ENCODE data around the gene RRAS2.
A peak's percentile ranks its signal among the peaks of the same experiment; 100 is the strongest.

RRAS2 gene

GRCh38 chr11:14314127-14314526 lies 44.9 kb downstream of the RRAS2 start:
- Histone ChIP-seq H3K27me3 (ENCODE audit: insufficient read depth, poor library complexity, severe bottlenecking) (no peaks in the 10 kb centered on the region), H3K36me3 (ENCODE audit: low read depth) (no peaks in the 10 kb centered on the region), H3K27ac (ENCODE audit: poor library complexity, severe bottlenecking) (no peak overlapping the region), H3K4me1 (ENCODE audit: insufficient read depth, poor library complexity, severe bottlenecking) (peaks cover 34% of the 10 kb centered on the region), H3K4me3 (ENCODE audit: severe bottlenecking) (no peak overlapping the region), H3K9me3 (ENCODE audit: severe bottlenecking) (no peaks in the 10 kb centered on the region)
- DNase-seq (ENCODE audit: low spot score), result no peak
- no peak for ATAC-seq (ENCODE audit: low read depth)
- TF ChIP-seq CTCF (IDR thresholded peaks at IDR 0.05; ENCODE audit: poor library complexity, severe bottlenecking), result no peak

GRCh38 chr11:14312736-14313438 lies 46.1 kb downstream of the RRAS2 start:
- Histone ChIP-seq H3K4me1 (ENCODE audit: insufficient read depth, poor library complexity, severe bottlenecking) (peaks cover 35% of the 10 kb centered on the region), H3K4me3 (ENCODE audit: severe bottlenecking) (no peak overlapping the region), H3K36me3 (ENCODE audit: low read depth) (no peaks in the 10 kb centered on the region), H3K9me3 (ENCODE audit: severe bottlenecking) (no peaks in the 10 kb centered on the region), H3K27ac (ENCODE audit: poor library complexity, severe bottlenecking) (no peak overlapping the region), H3K27me3 (ENCODE audit: insufficient read depth, poor library complexity, severe bottlenecking) (no peaks in the 10 kb centered on the region)
- TF ChIP-seq CTCF (IDR thresholded peaks at IDR 0.05; ENCODE audit: poor library complexity, severe bottlenecking), result no peak
- ATAC-seq (ENCODE audit: low read depth) (peak; percentile 41), DNase-seq (ENCODE audit: low spot score) (no peak)

GRCh38 chr11:14310679-14311078 lies 48.3 kb downstream of the RRAS2 start:
- Histone ChIP-seq H3K27ac (ENCODE audit: poor library complexity, severe bottlenecking) (no peak overlapping the region), H3K27me3 (ENCODE audit: insufficient read depth, poor library complexity, severe bottlenecking) (no peaks in the 10 kb centered on the region), H3K4me1 (ENCODE audit: insufficient read depth, poor library complexity, severe bottlenecking) (peaks cover 29% of the 10 kb centered on the region), H3K4me3 (ENCODE audit: severe bottlenecking) (no peak overlapping the region), H3K9me3 (ENCODE audit: severe bottlenecking) (no peaks in the 10 kb centered on the region), H3K36me3 (ENCODE audit: low read depth) (no peaks in the 10 kb centered on the region)
- TF ChIP-seq CTCF (IDR thresholded peaks at IDR 0.05; ENCODE audit: poor library complexity, severe bottlenecking), result no peak
- ATAC-seq (ENCODE audit: low read depth) (peak; percentile 28), DNase-seq (ENCODE audit: low spot score) (no peak)

GRCh38 chr11:14309425-14310192 lies 49.4 kb downstream of the RRAS2 start:
- Histone ChIP-seq H3K4me1 (ENCODE audit: insufficient read depth, poor library complexity, severe bottlenecking) (peaks cover 29% of the 10 kb centered on the region), H3K4me3 (ENCODE audit: severe bottlenecking) (no peak overlapping the region), H3K27me3 (ENCODE audit: insufficient read depth, poor library complexity, severe bottlenecking) (no peaks in the 10 kb centered on the region), H3K27ac (ENCODE audit: poor library complexity, severe bottlenecking) (peak overlapping the region; percentile 31), H3K9me3 (ENCODE audit: severe bottlenecking) (no peaks in the 10 kb centered on the region), H3K36me3 (ENCODE audit: low read depth) (no peaks in the 10 kb centered on the region)
- no peak for TF ChIP-seq CTCF (IDR thresholded peaks at IDR 0.05; ENCODE audit: poor library complexity, severe bottlenecking)
- ATAC-seq (ENCODE audit: low read depth) (no peak), DNase-seq (ENCODE audit: low spot score) (no peak)
